T follicular helper cell (primary cell): ENCODE results near the gene SPATA13.
"Not testable (repeated sequence)": the region's sequence is repeated elsewhere in the genome, so short reads cannot be mapped to it uniquely, and the experiment has no call there.

Source experiments
- DNase-seq: peaks from one replicate; pipeline ENCODE4 v3.0.0-alpha.2; 2020; ENCODE audit warnings: low read depth

Gene SPATA13

GRCh38 chr13:24280720-24281119, 120.2 kb downstream of the SPATA13 start:
- no peak for DNase-seq

- no peak for DNase-seq
Observed at GRCh38 chr13:24281188-24282008, 120.9 kb downstream of the SPATA13 start.

GRCh38 chr13:24282256-24282655, 121.7 kb downstream of the SPATA13 start:
- DNase-seq, result no peak

GRCh38 chr13:24284889-24285565, 124.5 kb downstream of the SPATA13 start:
- no peak for DNase-seq

GRCh38 chr13:24286624-24287023, 126.1 kb downstream of the SPATA13 start:
- DNase-seq, result no peak

GRCh38 chr13:24287748-24288287, 127.3 kb downstream of the SPATA13 start:
- DNase-seq, result no peak

GRCh38 chr13:24288870-24289269, 128.3 kb downstream of the SPATA13 start:
- no peak for DNase-seq

GRCh38 chr13:24290280-24290932, 129.9 kb downstream of the SPATA13 start:
- no peak for DNase-seq

GRCh38 chr13:24292481-24292880, 132.0 kb downstream of the SPATA13 start:
- DNase-seq, result no peak

GRCh38 chr13:24293746-24294145, 133.2 kb downstream of the SPATA13 start:
- no peak for DNase-seq

- no peak for DNase-seq
Observed at GRCh38 chr13:24299488-24300114, 139.1 kb downstream of the SPATA13 start.

GRCh38 chr13:24301434-24301833, 140.9 kb downstream of the SPATA13 start:
- no peak for DNase-seq

- no peak for DNase-seq
Observed at GRCh38 chr13:24301911-24302310, 141.4 kb downstream of the SPATA13 start.

- DNase-seq, result no peak
Observed at GRCh38 chr13:24304620-24305019, 144.1 kb downstream of the SPATA13 start.

GRCh38 chr13:24306632-24307031, 146.1 kb downstream of the SPATA13 start:
- no peak for DNase-seq

GRCh38 chr13:24307211-24308067, 146.9 kb downstream of the SPATA13 start:
- DNase-seq, result no peak

GRCh38 chr13:24308068-24308445, 147.5 kb downstream of the SPATA13 start:
- no peak for DNase-seq

- DNase-seq, result no peak
Observed at GRCh38 chr13:24308488-24309020, 148.0 kb downstream of the SPATA13 start.

- not testable (repeated sequence) for DNase-seq
Observed at GRCh38 chr13:24309300-24309699, 148.8 kb downstream of the SPATA13 start, which contains the start of gene C1QTNF9. Gene C1QTNF9 (plus strand): TSS chr13:24309580. CDS start chr13:24316004, 6,424 bp downstream.

- DNase-seq, result no peak
Observed at GRCh38 chr13:24313439-24313838, 152.9 kb downstream of the SPATA13 start.

GRCh38 chr13:24317835-24318234, 157.3 kb downstream of the SPATA13 start:
- DNase-seq, result not testable (repeated sequence)
